HG03139 (cell line): Measurements from ENCODE around the gene AP2M1.
"Not testable (repeated sequence)": the region's sequence is repeated elsewhere in the genome, so short reads cannot be mapped to it uniquely, and the experiment has no call there.

Experiments used
- ATAC-seq: cut with Tn5 transposase; IDR thresholded peaks from one replicate; pipeline ENCODE4 v1.9.1; 2021; ENCODE audit not compliant: unreplicated experiment

The AP2M1 gene

DNA sequence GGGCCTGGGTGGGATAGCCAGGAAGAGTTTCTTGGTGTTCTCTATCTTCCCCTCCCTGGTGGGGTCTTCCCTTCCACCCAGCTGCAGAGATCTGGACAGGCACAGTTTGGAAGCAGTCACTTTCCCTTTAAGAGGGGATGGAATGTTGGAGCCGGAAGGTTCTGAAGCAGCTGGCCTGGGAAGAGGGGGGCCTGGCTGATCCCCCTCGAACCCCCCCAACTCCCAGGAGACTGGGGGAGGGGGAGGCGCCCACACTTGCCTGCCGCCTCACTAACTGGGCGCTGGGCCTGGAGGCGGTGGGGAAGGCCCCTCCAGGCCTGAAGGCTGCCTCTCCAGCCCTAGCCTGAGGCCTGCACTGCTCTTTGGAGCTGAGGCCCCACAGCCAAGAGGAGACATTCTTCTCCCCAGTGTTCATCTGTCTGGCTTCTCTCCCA, 18.1 kb upstream of the AP2M1 start:
- ATAC-seq, result no peak

DNA sequence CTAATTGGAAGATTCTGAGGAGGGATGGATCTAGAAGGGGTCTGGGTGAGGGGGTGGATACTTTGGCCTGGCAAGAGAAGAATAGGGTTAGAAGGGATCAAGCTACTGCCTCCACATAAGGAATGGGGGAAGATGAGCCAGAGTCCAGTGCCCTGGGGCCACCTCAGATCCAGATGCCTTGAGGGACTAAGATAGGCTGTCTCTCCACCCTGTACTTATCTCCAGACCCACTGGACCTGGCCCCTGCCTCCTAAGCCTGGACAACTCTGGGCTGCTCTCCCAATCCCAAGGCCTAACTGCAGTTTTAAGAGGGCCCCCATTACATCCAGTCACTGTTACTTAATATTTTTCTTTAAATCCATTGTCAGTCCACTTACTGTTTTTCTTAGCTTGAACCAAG, 17.4 kb upstream of the AP2M1 start:
- no peak for ATAC-seq

DNA sequence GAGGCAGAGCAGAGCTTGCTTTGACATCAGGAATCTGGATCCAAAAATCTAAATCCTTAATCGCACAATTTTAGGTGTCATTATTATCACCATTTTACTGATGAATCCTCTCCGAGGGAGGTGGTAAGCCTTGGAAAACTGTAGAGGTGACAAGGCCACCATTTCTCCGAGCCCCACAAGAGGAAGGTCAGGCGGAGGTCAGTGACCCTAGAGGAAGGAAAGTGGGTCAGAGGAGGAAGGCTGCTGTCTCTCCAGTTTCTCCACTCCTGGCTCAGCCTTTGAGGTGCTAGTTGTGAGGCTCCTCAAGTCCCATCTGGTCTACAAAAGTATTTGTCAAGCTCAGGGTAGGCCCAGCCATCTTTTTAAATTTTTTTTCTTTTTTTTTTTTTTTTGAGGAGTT, 16.3 kb upstream of the AP2M1 start:
- no peak for ATAC-seq

DNA sequence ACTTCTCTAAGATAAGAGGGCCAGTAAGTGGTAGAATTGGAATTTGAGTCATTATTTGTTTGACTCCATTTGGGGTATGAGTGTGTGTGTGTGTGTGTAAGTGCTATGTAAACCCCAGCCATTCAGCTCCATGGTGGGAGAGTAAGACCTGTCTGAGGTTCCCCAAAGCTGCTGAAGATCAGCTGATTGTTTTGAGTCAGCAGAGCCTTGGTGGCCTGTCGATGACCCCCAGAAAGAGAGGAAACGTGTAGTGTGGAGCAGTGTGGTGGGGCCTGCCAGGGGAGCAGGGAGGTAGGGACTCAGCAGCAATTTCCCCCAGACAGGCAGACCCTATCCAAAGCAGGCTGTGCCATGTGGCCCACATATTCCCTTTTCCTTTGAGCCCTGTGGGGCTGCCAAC, 14.2 kb upstream of the AP2M1 start:
- ATAC-seq, result no peak

DNA sequence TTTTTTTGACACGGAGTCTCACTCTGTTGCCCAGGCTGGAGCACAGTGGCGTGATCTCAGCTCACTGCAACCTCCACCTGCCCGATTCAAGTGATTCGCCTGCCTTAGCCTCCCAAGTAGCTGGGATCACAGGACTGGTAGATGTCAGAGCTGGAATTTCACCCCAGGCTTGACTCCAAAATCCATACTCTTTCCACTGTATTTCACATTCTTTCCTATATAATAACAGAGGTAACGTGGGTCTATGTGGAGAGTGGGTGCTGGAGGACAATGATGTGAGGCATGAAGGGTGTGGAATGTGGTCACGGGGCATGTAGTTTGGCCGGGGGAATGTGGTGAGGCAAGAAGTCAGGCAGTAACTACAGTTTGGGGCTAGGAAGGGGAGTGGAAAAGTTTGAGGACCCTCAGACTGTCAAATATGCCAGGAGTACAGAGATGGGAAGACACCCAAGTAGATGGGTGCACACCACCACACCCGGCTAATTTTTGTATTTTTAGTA, 12.0 kb upstream of the AP2M1 start:
- not testable (repeated sequence) for ATAC-seq

DNA sequence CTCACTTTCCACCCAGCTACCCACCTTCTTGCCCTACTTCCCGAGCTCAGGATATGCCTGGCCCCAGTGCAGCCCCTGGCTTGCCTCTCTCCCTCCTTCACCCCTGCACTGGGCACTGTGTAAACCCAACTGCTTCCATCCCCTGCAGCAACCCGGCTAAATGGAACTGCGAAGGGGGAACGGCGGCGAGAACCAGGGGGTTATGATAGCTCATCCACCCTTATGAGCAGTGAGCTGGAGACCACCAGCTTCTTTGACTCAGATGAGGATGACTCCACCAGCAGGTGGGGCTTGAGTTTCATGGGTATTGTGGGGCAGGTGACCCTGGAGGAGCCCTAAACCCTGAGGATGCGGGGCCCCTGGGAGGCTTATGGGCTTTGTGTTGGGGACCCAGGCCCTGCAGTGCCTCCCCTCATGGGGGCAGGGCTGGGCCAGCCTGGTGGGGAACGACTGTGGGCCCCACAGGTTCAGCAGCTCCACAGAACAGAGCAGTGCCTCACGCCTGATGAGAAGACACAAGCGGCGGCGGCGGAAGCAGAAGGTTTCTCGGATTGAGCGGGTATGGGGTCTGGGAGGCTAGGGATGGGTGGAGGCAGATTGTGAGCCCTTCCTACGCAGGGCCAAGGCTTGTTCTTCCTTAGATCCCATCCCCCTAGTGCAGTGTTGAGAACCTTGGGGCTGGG, 9.9 kb upstream of the AP2M1 start:
- ATAC-seq, result no peak

DNA sequence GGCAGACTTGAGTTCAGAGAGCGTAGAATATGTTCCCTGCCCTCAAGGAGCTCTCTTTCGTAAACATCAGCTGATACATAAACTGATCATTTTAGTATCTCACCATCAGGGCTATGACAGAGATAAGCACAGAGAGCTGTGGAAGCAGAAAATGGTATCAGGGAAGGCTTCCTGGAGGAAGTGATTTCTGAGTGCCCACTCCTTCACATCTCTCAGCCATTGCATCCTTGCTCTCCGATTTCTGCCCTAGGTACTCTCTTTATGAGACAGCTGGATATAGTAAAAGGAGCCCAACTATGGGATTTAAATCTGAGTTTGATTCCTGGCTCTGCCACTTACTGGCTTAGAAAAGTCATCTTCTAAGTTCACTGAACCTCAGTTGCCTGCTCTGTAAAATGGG, 9.1 kb upstream of the AP2M1 start:
- ATAC-seq, result no peak

DNA sequence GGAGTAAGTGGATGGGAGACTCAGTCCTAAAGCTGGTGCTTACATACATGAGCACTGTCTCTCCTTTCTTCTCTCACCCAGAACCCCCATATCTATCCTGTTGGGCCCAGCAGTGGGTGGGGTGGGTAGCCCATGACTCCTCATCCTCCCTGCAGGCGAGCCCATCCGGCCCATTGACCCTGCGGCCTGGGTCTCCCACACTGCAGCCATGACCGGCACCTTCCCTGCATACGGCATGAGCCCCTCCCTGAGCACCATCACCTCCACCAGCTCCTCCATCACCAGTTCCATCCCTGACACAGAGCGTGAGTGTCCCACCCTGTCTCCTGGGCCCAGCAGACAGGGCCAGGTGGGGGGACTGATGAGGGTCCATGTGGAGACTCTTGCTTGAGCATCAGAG, 8.0 kb upstream of the AP2M1 start:
- ATAC-seq, result no peak

DNA sequence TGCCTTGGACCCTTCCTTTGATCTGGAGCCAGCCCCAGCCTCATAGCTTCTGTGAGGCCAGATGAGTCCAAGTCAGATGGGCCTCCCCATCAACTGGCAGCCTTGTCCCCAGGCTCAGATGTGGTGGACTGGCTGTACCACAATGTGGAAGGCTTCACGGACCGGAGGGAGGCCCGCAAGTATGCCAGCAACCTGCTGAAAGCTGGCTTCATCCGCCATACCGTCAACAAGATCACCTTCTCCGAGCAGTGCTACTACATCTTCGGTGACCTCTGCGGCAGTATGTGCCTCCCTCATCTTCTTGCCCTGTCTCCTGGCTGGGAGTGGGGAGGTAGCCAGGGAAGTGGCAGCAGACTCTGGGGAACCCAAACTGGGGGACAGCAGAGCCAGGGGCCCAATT, 6.9 kb upstream of the AP2M1 start:
- no peak for ATAC-seq

DNA sequence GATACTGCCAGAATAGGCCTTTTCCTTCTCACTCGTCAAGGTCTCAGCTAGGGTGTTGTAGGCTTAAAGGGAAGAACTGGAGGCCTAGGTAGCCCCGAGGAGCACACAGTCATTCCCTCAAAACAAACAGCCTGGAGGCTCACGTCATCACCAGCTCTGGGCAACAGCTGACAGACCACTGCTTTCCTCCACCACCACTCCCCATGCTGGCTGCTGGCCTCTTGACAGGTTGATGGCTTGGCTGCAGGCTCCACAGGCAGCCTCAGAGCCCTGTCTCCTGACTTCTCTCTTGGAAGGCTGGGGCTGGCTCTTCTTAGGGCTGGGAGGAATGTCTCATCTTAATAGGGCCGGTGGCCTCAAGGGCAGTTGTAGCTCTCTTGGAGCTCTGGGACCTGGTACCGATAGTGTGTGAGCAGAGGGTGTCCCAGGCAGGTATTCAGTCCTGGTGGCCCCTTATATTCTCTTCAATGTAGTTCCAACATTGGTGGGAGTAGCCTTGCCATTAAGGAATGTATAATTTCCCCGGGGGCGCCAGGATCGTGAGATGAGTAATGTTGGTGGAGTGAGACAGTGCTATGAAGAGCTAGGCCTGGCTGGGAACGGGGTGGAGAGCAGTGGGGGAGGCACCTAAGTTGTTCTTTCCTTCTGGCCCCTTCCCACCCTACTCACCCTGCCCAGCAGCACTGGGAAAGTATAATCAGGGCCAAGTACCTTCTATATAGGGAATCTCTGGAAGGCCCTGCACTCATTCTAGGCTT, 6.1 kb upstream of the AP2M1 start:
- no peak for ATAC-seq

DNA sequence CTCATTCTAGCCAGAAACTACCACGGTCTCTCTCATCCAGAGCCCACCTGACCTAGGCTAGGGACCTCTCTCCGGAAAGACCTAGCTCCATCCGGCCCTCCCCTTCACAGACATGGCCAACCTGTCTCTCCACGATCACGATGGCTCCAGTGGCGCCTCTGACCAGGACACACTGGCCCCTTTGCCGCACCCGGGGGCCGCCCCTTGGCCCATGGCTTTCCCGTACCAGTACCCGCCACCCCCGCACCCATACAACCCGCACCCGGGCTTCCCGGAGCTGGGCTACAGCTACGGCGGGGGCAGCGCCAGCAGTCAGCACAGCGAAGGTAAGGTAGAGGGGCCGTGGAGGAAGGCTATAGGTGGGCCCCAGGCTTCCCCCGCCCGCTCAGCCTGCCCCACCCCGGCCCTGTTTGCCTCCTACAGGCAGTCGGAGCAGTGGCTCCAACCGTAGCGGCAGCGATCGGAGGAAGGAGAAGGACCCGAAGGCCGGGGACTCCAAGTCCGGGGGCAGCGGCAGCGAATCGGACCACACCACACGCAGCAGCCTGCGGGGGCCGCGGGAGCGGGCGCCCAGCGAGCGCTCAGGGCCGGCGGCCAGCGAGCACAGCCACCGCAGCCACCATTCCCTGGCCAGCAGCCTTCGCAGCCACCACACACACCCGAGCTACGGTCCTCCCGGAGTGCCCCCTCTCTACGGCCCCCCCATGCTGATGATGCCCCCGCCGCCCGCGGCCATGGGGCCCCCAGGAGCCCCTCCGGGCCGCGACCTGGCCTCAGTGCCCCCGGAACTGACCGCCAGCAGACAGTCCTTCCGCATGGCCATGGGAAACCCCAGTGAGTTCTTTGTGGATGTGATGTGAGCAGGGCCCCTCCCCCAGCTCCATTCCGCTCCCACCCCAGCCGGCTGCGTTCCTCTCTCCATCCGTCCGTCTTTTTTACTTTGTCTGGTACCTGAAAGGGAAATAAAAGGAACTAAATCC, 4.5 kb upstream of the AP2M1 start:
- ATAC-seq, result no peak

DNA sequence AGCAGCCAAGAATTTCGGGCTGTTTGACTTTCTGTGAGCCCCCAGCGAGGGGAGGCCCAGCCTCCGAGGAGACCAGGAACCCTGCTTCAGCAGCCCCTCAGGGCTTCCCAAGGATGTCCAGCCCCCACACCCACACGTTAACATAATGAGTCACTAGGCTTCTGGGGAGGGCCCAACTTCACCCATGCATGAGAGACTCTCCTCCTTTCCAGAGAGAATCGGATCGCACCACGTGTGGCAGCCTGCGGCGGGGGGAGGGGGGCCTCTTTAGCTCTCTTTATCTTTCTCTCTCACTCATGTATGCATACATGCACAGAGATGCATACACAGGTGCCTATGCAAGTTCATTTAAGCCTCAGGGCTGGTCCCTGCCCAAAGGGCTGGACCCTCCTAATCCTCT, 3.1 kb upstream of the AP2M1 start:
- ATAC-seq, result no peak

DNA sequence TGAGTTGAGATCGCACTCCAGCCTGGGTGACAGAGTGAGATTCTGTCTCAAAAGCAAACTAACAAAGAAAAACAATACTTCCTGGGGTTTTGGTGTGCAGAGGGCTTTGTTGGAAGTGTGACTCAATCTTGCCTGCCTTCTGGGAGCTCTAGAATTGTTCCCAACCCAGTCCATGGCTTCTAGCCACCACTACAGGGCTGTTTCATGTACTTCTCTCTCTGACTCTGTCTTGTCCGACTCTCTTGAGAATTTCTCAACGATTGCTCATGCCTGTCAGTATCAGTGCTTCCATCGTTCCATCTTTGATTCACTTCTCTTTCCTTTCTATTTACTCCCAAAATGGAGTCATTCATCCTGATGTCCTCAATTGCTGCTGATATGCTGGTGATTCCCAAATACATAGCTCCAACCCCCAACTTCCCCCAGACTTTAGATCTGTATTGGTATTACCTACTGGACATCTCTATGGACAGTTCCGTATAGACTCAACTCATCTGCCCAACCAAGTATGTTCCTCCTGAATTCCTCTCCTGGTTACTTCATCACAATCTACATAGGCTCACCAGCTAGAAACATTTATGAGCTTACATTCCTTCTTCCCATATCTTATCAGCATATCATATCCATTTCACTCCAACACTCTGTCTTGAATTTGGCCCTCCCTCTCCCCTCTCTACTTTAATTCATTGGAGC, 1.8 kb upstream of the AP2M1 start:
- ATAC-seq, result no peak

DNA sequence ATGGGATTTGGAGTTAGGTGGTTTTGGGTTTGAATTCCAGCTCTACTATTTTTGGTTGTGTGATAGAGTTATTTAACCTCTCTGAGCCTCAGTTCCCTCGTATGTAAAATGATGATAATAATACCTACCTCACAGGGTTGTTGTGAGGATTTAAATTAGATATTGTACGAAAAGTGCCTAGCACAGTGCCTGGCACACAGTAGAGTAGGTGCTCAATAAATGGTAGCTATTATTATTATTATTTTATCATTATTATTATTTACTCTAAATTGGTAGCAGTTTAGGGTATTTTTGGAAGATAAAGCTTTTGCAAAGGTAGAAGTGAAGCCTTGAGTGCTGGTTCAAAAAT, 1.3 kb upstream of the AP2M1 start:
- ATAC-seq, result no peak

DNA sequence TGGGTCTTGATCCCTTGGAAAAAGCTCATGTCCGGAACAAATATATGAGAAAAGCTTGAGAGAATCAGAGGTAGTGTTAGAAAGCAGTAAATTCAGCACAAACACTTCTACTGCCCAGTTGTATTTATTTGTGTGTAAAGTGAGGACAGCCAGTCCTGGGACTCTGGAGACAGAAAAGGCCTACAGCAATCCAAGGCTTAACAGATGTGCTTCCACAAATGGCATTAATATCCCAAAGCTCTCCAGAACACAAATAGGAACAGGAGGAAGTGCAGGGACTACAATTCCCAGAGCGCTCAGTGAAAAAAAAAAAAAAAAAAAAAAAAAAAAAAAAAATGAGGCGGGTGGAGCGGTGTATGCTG, 390 bp upstream of the AP2M1 start:
- ATAC-seq, result no peak

DNA sequence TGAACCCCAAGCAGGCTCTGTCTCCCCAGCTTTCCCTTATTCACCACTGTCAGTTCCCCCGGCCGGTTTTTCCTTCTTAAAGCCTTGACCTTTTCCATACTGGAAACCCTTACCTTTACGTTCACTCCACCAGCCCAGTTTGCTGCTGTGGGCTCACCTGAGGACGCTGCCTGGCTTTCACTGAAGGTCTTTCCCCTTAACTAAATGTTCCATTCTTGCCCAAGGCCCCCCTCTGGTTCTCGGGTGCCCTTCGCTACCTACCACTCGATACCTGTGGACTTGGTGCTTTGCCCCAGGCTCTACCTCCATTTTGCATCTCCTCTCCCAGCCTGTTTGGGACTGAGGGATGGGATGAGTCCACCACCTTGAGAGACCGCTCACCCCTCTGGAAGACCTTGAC, 851 bp downstream of the AP2M1 start:
- ATAC-seq, result no peak

DNA sequence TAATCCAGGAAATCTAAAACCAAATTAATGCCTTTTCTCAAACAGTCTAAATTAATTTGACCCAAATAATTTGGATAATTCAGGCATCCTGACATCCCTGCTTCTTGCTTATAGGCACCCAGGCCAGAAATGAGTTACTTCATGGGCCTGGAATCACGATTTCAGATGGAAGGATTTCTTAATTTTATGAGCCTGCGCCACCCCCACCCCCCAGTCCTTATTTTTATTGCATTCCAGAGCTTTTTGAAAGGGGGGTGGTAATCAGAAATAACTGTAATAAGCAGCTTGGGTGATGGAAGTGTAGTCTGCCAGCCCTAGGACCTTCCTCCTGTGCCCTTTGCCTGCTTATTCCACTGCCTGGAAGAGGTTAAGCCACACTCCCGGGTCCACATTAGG, 1.3 kb downstream of the AP2M1 start:
- no peak for ATAC-seq

DNA sequence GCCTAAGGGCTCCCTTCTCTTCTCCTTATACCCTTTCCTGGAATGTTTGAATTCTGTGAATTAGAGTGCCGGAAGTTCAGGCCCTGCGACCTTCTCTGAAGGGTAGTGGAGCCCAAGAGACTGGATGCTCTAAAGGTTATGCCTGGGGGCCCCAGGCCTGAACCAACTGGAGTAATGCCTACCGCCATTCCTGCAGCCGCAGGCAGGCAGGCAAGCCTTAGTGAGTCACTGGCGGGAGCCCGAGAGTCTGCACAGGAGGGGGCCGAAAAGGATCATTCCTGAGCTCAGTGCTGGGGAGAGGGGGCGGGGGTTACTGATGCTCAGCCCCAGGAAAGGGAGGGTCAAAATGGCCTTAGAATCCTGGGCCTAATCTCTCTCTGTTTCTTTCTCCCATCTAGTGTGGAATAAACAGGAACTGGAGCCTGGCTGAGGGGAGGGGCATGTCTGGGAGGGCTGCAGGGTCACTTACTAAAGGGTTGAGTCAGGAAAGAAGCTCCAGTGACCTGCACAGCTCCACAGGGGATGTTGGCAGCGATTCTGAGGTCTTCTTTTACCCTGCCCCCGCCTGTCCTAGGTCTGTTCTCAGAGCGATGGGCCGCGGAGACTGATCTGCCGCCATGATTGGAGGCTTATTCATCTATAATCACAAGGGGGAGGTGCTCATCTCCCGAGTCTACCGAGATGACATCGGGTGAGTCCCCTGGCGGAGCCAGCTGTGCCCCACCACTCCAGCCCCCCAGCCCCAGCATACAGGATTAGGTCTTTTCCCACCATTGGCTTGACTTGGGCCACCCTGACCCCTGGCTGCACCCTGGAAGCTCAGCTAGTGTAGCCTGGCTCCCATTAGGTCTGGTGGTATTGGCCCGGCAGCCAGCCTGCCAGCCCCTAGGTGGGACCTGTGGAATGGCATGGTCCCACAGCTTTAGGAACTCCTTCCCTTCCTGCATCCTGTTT, 2.0 kb downstream of the AP2M1 start:
- ATAC-seq, result no peak

DNA sequence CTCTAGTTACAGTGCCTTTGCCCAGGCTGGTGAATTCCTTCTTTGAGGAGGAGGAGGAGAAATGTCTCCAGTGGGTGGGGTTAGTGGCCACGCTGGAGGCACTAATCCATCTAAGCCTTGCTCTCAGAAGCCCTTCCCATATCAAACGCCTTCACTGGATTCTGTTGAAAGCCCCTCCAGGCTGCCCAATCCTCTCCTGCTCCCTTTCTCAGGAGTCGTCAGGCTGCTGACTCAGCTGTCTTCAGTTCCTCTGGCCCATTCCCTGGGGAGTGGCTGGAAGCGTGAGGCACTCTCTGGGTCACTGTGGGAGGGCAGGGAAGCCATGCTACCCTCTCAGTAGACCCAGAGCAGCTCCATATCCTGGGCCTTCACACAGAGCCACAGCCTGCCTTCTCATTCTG, 2.7 kb downstream of the AP2M1 start:
- ATAC-seq, result no peak

DNA sequence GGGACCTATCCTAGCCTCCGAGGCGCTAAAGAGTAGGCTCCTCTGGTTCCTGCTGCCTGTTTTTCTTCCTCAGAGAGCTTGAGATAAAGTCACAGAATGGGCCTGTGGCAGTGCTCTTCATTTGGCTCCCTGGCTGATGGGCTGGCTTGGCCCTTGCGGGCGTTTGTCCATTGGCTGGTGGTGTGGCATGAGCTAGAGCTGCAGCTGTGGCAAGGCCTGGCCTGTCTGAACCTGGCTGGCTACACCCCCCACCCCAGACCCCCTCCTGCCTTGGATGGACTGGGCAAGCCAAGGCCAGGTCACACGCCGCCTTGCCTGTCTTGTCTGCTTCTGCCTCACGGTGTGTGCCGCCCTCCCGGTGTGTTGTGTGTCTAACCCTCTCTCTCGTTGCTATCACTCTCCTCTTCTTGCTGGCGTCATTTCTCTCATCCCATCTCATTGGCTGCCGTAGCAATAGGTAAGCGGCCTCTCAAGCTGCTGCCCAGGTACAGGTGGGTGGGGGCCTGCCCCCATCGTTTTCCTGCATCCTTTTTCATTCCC, 3.2 kb downstream of the AP2M1 start:
- no peak for ATAC-seq
